ENCODE results near the gene OR6T1.

The OR6T1 gene

GRCh38 chr11:123924027-123924426 is 19.6 kb downstream of the OR6T1 start:
- no peaks in the 10 kb centered on the region for H3K36me3 ChIP-seq (ENCODE audit: control insufficient read depth in 5 of 5, insufficient read depth in 5 of 5, low read length in 5 of 5)

DNA sequence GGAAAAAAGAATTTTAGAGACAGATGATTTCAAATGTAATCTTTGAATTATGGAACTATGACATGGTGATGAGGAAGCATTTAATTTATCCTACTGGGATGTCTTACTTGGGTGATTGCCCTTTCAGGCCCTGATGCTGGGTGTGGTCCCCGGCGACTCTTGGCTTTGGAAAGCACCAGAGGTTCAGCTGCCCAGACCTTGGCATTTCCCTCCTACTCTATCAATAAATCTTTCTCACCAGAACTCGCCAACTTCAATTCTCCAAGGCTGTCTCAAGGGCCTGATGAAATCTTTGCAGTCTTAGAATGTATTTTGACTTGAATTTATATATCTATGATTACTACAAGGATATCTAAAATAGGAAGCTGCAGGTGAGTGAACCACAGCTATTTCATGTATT is 22.7 kb downstream of the OR6T1 start:
- Histone ChIP-seq H3K9ac (ENCODE audit: low read length in 5 of 5) (no peak overlapping the region), H3K36me3 (ENCODE audit: control insufficient read depth in 5 of 5, insufficient read depth in 5 of 5, low read length in 5 of 5) (no peaks in the 10 kb centered on the region), H3K27ac (ENCODE audit: low read depth, low read length) (no peak overlapping the region), H3K9me3 (ENCODE audit: control insufficient read depth in 5 of 5, low read length in 5 of 5) (no peaks in the 10 kb centered on the region), H3K4me3 (ENCODE audit: low read depth in 1 of 5, low read length in 5 of 5) (no peak overlapping the region), H3K4me1 (ENCODE audit: control insufficient read depth in 5 of 5, insufficient read depth in 5 of 5, low read length in 5 of 5) (no peaks in the 10 kb centered on the region), H3K27me3 (ENCODE audit: control insufficient read depth in 5 of 5, insufficient read depth in 4 of 5, low read length in 5 of 5) (no peaks in the 10 kb centered on the region)

More at GRCh38 chr11:123924027-123924426, 19.6 kb downstream of the OR6T1 start:
- Histone ChIP-seq H3K9me3 (ENCODE audit: control insufficient read depth in 5 of 5, low read length in 5 of 5) (no peaks in the 10 kb centered on the region), H3K4me3 (ENCODE audit: low read depth in 1 of 5, low read length in 5 of 5) (no peak overlapping the region), H3K27me3 (ENCODE audit: control insufficient read depth in 5 of 5, insufficient read depth in 4 of 5, low read length in 5 of 5) (no peaks in the 10 kb centered on the region), H3K27ac (ENCODE audit: low read depth, low read length) (no peak overlapping the region), H3K9ac (ENCODE audit: low read length in 5 of 5) (no peak overlapping the region), H3K4me1 (ENCODE audit: control insufficient read depth in 5 of 5, insufficient read depth in 5 of 5, low read length in 5 of 5) (no peaks in the 10 kb centered on the region)

GRCh38 chr11:123905826-123906225 is 37.8 kb downstream of the OR6T1 start:
- Histone ChIP-seq H3K27ac (ENCODE audit: low read depth, low read length) (no peak overlapping the region), H3K27me3 (ENCODE audit: control insufficient read depth in 5 of 5, insufficient read depth in 4 of 5, low read length in 5 of 5) (peaks cover 0 to 2% (median 0%) of the 10 kb centered on the region in 5 donors), H3K4me1 (ENCODE audit: control insufficient read depth in 5 of 5, insufficient read depth in 5 of 5, low read length in 5 of 5) (no peaks in the 10 kb centered on the region)

GRCh38 chr11:123904932-123905331 is 38.7 kb downstream of the OR6T1 start:
- no peak overlapping the region for H3K27ac ChIP-seq (ENCODE audit: low read depth, low read length)

More at GRCh38 chr11:123905826-123906225, 37.8 kb downstream of the OR6T1 start:
- Histone ChIP-seq H3K9me3 (ENCODE audit: control insufficient read depth in 5 of 5, low read length in 5 of 5) (no peaks in the 10 kb centered on the region), H3K9ac (ENCODE audit: low read length in 5 of 5) (no peak overlapping the region), H3K36me3 (ENCODE audit: control insufficient read depth in 5 of 5, insufficient read depth in 5 of 5, low read length in 5 of 5) (no peaks in the 10 kb centered on the region), H3K4me3 (ENCODE audit: low read depth in 1 of 5, low read length in 5 of 5) (no peak overlapping the region)

DNA sequence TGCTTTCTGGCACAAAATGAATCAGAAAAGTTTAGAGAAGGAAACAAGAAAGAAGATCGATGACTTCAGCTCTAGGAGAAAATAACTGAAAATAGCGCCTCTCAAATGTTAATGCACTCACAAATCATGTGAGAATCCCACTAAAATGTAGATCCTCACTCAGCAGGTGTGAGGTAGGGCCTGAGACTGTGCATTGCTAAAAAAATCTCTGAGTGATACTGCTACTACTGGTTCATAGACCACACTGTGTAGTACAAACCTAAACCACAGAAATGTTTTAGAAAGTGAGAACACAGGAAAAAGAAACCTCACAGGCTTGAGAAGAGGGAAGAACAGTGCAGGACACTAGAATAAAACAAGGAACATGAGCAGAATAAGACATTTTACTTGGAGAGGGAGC is 39.7 kb downstream of the OR6T1 start:
- H3K9me3 ChIP-seq (ENCODE audit: control insufficient read depth in 5 of 5, low read length in 5 of 5): no peaks in the 10 kb centered on the region
- H3K27me3 ChIP-seq (ENCODE audit: control insufficient read depth in 5 of 5, insufficient read depth in 4 of 5, low read length in 5 of 5): peaks cover 0 to 2% (median 0%) of the 10 kb centered on the region in 5 donors
- no peak overlapping the region for H3K4me3 ChIP-seq (ENCODE audit: low read depth in 1 of 5, low read length in 5 of 5)
- no peak overlapping the region for H3K27ac ChIP-seq (ENCODE audit: low read depth, low read length)
- no peaks in the 10 kb centered on the region for H3K4me1 ChIP-seq (ENCODE audit: control insufficient read depth in 5 of 5, insufficient read depth in 5 of 5, low read length in 5 of 5)
- H3K36me3 ChIP-seq (ENCODE audit: control insufficient read depth in 5 of 5, insufficient read depth in 5 of 5, low read length in 5 of 5): no peaks in the 10 kb centered on the region
- H3K9ac ChIP-seq (ENCODE audit: low read length in 5 of 5): no peak overlapping the region

More at GRCh38 chr11:123904932-123905331, 38.7 kb downstream of the OR6T1 start:
- Histone ChIP-seq H3K4me1 (ENCODE audit: control insufficient read depth in 5 of 5, insufficient read depth in 5 of 5, low read length in 5 of 5) (no peaks in the 10 kb centered on the region), H3K9me3 (ENCODE audit: control insufficient read depth in 5 of 5, low read length in 5 of 5) (no peaks in the 10 kb centered on the region), H3K9ac (ENCODE audit: low read length in 5 of 5) (no peak overlapping the region), H3K27me3 (ENCODE audit: control insufficient read depth in 5 of 5, insufficient read depth in 4 of 5, low read length in 5 of 5) (peaks cover 0 to 2% (median 0%) of the 10 kb centered on the region in 5 donors), H3K4me3 (ENCODE audit: low read depth in 1 of 5, low read length in 5 of 5) (no peak overlapping the region), H3K36me3 (ENCODE audit: control insufficient read depth in 5 of 5, insufficient read depth in 5 of 5, low read length in 5 of 5) (no peaks in the 10 kb centered on the region)

- H3K36me3 ChIP-seq (ENCODE audit: control insufficient read depth in 5 of 5, insufficient read depth in 5 of 5, low read length in 5 of 5): no peaks in the 10 kb centered on the region
- H3K9ac ChIP-seq (ENCODE audit: low read length in 5 of 5): no peak within 1 kb of the TSS
- H3K4me3 ChIP-seq (ENCODE audit: low read depth in 1 of 5, low read length in 5 of 5): no peak within 1 kb of the TSS
- H3K27ac ChIP-seq (ENCODE audit: low read depth, low read length): no peak within 1 kb of the TSS
- H3K4me1 ChIP-seq (ENCODE audit: control insufficient read depth in 5 of 5, insufficient read depth in 5 of 5, low read length in 5 of 5): no peaks in the 10 kb centered on the region
- no peaks in the 10 kb centered on the region for H3K9me3 ChIP-seq (ENCODE audit: control insufficient read depth in 5 of 5, low read length in 5 of 5)
- H3K27me3 ChIP-seq (ENCODE audit: control insufficient read depth in 5 of 5, insufficient read depth in 4 of 5, low read length in 5 of 5): peaks cover 0 to 2% (median 0%) of the 10 kb centered on the region in 5 donors
These were observed 41.8 kb downstream of the OR6T1 start, which contains the start of gene OR8D4 for GRCh38 chr11:123901867-123902266. Gene OR8D4, plus strand, starts transcription at chr11:123902167. Its CDS starts 4,265 bp downstream, at chr11:123906432.

DNA sequence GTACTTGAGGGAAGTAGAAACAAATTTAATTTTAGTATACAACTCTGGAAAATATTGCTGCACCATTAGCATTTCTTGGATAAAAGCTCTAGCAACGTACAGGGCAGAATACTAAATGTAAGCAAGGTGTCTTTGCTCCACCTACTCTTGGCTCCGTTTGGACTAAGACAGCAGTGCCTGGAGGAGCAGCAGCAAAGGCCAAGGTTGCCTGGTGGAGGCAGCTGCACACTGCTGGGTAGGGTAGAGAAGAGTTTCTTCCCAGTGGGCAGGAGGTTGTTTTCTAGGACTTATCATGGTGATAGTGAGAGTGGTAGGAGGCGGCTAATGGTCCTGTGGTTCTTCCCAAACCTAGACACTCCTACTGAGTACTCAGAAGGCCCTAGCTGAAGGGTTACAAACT is 43.8 kb downstream of the OR6T1 start:
- Histone ChIP-seq H3K27ac (ENCODE audit: low read depth, low read length) (no peak overlapping the region), H3K36me3 (ENCODE audit: control insufficient read depth in 5 of 5, insufficient read depth in 5 of 5, low read length in 5 of 5) (no peaks in the 10 kb centered on the region)

More for the DNA sequence above, 43.8 kb downstream of the OR6T1 start:
- Histone ChIP-seq H3K9ac (ENCODE audit: low read length in 5 of 5) (no peak overlapping the region), H3K9me3 (ENCODE audit: control insufficient read depth in 5 of 5, low read length in 5 of 5) (no peaks in the 10 kb centered on the region), H3K27me3 (ENCODE audit: control insufficient read depth in 5 of 5, insufficient read depth in 4 of 5, low read length in 5 of 5) (peaks cover 0 to 2% (median 0%) of the 10 kb centered on the region in 5 donors), H3K4me1 (ENCODE audit: control insufficient read depth in 5 of 5, insufficient read depth in 5 of 5, low read length in 5 of 5) (no peaks in the 10 kb centered on the region), H3K4me3 (ENCODE audit: low read depth in 1 of 5, low read length in 5 of 5) (no peak overlapping the region)
